Activated CD4-positive, CD25-positive, alpha-beta regulatory T cell (primary cell): ENCODE measurements around the gene DYNLT5.
"Not testable (repeated sequence)": the region's sequence is repeated elsewhere in the genome, so short reads cannot be mapped to it uniquely, and the experiment has no call there.

Experiments
- DNase-seq, 4 experiments: peaks; one replicate each; lab custom pipeline; 2025; lab: John Stamatoyannopoulos, UW

The DYNLT5 gene

DNA sequence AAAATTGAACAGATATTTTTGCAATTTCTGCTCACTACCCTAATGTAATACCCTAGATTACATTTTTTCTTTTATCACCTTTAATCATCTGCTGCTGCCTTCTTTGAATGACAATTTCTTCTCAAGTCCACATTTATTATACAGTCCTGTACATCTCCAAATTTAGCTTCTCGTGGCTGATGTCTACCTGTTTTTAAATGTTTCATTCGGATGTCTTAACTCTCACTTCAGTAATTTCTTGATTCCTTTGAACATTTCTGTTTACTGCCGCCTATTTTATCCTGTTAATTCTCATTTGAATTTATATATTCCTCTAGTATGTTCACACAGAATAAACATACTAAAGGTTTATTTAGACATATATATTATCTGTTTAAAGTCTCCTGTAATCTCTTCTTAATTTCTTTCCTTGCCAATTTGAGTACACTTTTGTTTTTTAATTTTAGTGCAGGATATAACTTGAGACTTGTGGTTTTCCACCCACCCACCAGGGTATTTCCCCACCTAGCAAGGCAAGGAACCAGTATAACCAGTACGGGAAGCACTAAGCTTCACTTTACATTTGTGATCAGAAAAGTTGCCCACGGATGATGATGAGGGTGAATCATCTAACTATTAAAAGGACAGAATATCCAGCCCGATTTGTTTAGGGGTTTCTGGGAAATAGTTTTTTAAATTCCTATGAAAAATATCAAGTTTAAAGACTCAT, 36.1 kb downstream of the DYNLT5 start:
- DNase-seq, result no peak

- DNase-seq, result no peak
These were observed 39.7 kb downstream of the DYNLT5 start for GRCh38 chr1:66791621-66792610.

DNA sequence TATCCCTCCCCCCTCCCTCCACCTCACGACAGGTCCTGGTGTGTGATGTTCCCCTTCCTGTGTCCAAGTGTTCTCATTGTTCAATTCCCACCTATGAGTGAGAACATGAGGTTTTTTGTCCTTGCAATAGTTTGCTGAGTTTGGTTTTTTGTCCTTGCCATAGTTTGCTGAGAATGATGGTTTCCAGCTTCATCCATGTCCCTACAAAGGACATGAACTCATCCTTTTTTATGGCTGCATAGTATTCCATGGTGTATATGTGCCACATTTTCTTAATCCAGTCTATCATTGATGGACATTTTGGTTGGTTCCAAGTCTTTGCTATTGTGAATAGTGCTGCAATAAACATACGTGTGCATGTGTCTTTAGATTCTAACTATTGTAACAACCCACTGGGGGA, 43.6 kb downstream of the DYNLT5 start:
- DNase-seq, result not testable (repeated sequence)

DNA sequence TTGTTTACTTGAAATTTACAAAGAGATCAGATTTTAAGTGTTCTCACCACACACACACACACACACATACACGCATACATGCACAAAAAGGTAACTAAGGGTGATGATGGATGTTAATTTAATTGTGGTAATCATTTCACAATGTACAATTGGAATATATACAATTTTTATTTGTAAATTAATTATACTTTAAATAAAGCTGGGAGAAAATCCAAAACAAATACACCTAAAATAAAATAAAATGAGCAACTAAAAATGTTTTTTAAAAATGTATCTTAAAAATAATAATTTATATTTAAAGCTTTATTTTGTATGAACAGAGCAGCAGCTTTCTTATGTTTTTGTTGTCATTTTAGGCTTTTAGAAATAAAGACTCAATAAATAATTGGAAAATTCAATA, 57.0 kb downstream of the DYNLT5 start:
- no peak for DNase-seq

DNA sequence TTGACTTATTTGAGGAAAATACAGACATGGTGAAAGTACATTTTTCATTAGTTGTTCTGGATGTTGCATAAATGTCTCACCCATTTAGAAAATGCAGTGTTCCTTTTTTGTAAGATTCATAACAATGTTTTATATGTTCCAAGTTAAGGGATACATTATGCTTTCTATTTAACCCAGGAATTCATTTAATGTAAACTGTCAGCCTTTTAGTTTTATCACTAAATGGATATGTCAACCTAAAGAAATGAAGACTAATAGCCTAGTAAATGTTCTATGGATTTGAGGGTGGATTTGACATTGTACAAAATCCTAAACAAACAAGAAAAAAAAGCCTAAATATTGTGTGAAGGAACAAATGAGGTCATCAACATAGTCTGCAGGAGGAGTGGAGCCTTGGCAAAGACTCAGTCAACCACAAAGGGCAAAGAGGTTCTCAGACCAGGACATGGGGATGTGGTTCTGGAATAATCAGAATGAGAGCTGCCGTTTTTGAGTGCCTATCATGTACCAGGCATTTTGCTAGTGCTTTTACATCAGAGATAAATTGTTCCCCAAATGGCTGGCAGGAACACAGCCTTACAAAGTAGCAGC, 57.6 kb downstream of the DYNLT5 start:
- DNase-seq, result no peak

DNA sequence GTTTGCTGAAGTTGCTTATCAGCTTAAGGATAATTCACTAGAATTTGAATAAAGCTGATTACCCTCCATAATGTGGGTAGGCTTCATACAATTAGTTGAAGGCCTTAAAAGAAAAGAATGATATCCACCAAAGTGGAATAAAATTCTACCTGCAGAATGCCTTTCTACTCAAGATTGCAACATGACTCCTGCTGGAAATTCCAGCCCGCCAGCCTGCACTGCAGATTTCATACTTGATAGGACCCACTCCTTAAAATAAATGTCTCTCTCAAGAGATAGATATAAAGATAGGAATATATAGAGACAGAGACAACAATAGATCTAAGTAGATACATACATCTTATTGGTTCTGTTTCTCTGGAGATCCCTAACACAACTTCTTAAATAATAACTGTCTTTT, 72.5 kb downstream of the DYNLT5 start:
- no peak for DNase-seq
